Measurements from ENCODE around the gene BUD31.

BUD31 gene

DNA sequence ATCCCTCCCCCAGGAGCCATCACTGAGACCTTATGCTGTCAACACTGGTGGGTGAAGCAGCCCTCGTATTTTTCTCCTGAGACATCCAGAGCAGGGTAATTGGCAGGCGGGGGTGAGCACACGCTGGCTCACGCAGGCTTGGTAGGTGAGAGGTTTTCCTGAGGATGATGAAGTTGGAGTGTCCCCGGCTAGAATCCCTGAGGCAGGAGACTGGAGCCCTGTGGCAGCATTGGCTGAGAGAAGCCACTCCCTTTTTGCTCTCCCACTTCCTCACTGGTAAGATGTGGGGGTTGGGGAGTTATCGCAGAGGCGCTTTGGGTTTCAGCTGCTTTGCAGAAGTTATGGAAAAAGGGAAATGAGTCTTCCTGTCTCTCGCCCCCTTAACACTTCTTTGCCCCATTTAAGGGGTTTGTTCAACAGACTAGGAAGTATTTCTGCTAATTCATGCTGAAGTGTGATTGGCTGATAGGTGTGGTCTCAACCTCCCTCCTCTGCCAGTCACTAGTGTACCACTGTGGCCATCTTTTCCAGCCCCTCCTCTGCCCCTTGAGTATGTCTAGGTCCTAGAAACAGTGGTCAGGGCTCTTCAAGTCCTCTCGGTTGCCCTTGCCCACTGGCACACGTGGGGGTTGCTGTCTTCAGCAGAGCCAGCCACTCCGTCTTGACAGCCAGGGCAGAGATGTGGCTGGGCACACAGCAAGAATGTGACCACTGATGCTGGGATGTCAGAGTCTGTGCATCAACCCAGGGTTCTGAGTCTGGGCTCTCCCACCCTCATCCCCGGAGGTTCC is 28.5 kb upstream of the BUD31 start:
- Histone ChIP-seq H3K4me2 (peak overlapping the region; percentile 92), H2AFZ (ENCODE audit: low read depth) (no peak overlapping the region), H3K4me1 (ENCODE audit: low read depth, poor library complexity, severe bottlenecking) (peaks cover 70% of the 10 kb centered on the region), H3K79me2 (ENCODE audit: insufficient read depth, low read depth) (peaks cover 85% of the 10 kb centered on the region), H3K36me3 (ENCODE audit: insufficient read depth) (peaks cover 5% of the 10 kb centered on the region; the same call in 1 of the 2 replicates), H4K20me1 (ENCODE audit: insufficient read depth) (no peaks in the 10 kb centered on the region), H3K27ac (peak overlapping the region; percentile 85), H3K4me3 (IDR thresholded peaks at IDR 0.05; ENCODE audit: insufficient read depth, low read depth, low read length) (no peak overlapping the region), H3K9ac (peak overlapping the region; percentile 58; the same call in 1 of the 2 replicates), H3K27me3 (ENCODE audit: insufficient read depth, low read depth) (no peaks in the 10 kb centered on the region)
- TF ChIP-seq, protein P1, sequence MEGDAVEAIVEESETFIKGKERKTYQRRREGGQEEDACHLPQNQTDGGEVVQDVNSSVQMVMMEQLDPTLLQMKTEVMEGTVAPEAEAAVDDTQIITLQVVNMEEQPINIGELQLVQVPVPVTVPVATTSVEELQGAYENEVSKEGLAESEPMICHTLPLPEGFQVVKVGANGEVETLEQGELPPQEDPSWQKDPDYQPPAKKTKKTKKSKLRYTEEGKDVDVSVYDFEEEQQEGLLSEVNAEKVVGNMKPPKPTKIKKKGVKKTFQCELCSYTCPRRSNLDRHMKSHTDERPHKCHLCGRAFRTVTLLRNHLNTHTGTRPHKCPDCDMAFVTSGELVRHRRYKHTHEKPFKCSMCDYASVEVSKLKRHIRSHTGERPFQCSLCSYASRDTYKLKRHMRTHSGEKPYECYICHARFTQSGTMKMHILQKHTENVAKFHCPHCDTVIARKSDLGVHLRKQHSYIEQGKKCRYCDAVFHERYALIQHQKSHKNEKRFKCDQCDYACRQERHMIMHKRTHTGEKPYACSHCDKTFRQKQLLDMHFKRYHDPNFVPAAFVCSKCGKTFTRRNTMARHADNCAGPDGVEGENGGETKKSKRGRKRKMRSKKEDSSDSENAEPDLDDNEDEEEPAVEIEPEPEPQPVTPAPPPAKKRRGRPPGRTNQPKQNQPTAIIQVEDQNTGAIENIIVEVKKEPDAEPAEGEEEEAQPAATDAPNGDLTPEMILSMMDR (conservative IDR thresholded peaks at IDR 0.05; ENCODE audit: low read depth, low read length) = no peak

DNA sequence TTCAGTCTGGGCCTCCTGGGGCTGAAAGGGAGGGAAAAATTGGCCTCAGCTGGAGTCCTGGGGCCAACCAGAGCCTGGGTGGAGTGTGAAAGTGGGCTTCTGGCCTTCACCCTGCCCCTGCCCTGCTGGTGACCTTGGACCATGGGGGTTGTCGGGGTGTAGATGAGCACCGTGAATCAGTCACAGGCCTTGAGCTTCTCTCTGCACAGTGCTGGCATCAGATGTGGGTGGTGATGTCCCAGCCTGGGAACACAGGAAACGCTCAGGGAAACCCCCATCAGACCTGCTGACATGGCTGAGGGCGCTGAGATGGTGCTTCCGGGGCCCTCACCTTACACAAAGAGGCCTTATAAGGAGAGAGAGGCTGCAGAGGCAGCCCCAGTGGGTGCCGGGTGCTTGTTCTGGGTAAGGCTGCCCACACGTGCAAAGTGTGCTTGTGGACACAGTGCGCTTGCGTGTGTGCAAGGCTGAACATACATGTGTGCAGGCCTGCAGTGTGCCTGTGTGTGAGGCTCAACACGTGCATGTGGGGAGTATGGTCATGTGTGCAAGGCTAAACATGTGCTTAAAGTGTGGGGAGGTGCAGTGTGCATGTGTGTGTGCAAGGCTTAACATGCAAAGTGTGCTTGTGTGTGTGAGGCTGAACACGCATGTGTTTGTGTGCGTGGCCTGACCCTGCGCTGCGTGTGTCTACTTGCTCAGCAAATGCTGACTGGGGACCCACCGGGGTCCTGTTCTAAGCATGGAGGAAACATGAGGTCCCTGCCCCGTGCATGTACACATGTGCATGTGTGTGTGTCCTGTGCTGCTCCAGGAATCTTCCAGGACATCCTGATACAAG is 27.7 kb upstream of the BUD31 start:
- H4K20me1 ChIP-seq (ENCODE audit: insufficient read depth) = no peaks in the 10 kb centered on the region
- peaks cover 5% of the 10 kb centered on the region; the same call in 1 of the 2 replicates for H3K36me3 ChIP-seq (ENCODE audit: insufficient read depth)
- peaks cover 77% of the 10 kb centered on the region for H3K79me2 ChIP-seq (ENCODE audit: insufficient read depth, low read depth)
- H3K27me3 ChIP-seq (ENCODE audit: insufficient read depth, low read depth) = no peaks in the 10 kb centered on the region
- peak overlapping the region; percentile 58; the same call in 1 of the 2 replicates for H3K9ac ChIP-seq
- TF ChIP-seq, protein P1 (conservative IDR thresholded peaks at IDR 0.05; ENCODE audit: low read depth, low read length) = no peak
- H3K27ac ChIP-seq = peak overlapping the region; percentile 85
- peak overlapping the region; percentile 92 for H3K4me2 ChIP-seq
- H3K4me1 ChIP-seq (ENCODE audit: low read depth, poor library complexity, severe bottlenecking) = peaks cover 63% of the 10 kb centered on the region
- H3K4me3 ChIP-seq (IDR thresholded peaks at IDR 0.05; ENCODE audit: insufficient read depth, low read depth, low read length) = no peak overlapping the region
- H2AFZ ChIP-seq (ENCODE audit: low read depth) = no peak overlapping the region

DNA sequence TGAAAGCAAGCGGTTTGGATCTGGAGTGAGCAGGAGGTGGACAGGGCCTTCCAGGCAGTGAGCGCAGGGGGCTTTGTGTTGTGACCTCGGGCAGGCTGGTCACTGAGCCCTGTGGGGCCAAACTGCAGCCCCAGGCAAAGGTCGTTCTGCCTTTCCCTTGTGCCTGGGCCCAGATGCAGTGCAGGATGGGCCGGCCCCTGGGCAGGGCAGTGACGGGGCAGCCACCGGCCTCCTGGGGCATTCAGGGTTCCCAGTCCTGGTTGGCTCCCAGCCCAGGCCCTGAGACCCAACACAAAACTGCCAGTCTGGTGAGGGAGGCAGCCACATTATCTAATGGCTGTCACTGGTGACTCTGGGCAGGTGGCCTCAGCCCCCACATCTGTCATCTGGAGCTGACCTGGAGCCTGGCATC is 27.1 kb upstream of the BUD31 start:
- Histone ChIP-seq H3K4me2 (peak overlapping the region; percentile 92), H3K36me3 (ENCODE audit: insufficient read depth) (peaks cover 5% of the 10 kb centered on the region; the same call in 1 of the 2 replicates), H3K27ac (peak overlapping the region; percentile 85), H3K4me3 (IDR thresholded peaks at IDR 0.05; ENCODE audit: insufficient read depth, low read depth, low read length) (no peak overlapping the region), H3K79me2 (ENCODE audit: insufficient read depth, low read depth) (peaks cover 70% of the 10 kb centered on the region), H3K9ac (peak overlapping the region; percentile 58; the same call in 1 of the 2 replicates), H3K4me1 (ENCODE audit: low read depth, poor library complexity, severe bottlenecking) (peaks cover 56% of the 10 kb centered on the region), H3K27me3 (ENCODE audit: insufficient read depth, low read depth) (no peaks in the 10 kb centered on the region), H4K20me1 (ENCODE audit: insufficient read depth) (no peaks in the 10 kb centered on the region), H2AFZ (ENCODE audit: low read depth) (no peak overlapping the region)
- TF ChIP-seq, protein P1 (conservative IDR thresholded peaks at IDR 0.05; ENCODE audit: low read depth, low read length) = no peak

DNA sequence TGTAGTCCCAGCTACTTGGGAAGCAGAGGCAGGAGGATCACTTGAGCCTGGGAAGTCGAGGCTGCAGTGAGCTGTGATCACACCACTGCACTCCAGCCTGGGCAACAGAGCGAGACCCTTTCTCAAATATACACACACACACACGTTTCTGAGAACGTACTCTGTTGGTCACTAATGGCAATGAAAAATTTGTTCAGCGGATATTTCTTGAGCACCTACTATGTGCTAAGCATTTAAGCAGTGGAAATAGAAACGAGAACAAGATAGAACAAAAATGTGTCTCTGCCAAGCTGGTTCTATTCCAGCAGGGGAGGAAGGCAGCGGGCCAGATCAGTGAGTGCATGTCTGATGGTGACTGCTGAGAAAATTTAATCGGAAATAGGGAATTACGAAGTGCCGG is 25.6 kb upstream of the BUD31 start:
- TF ChIP-seq, protein P1 (conservative IDR thresholded peaks at IDR 0.05; ENCODE audit: low read depth, low read length) = no peak
- no peaks in the 10 kb centered on the region for H4K20me1 ChIP-seq (ENCODE audit: insufficient read depth)
- no peak overlapping the region for H2AFZ ChIP-seq (ENCODE audit: low read depth)
- H3K4me2 ChIP-seq = no peak overlapping the region
- H3K27me3 ChIP-seq (ENCODE audit: insufficient read depth, low read depth) = no peaks in the 10 kb centered on the region
- H3K27ac ChIP-seq = no peak overlapping the region
- H3K36me3 ChIP-seq (ENCODE audit: insufficient read depth) = no peaks in the 10 kb centered on the region
- peaks cover 55% of the 10 kb centered on the region for H3K79me2 ChIP-seq (ENCODE audit: insufficient read depth, low read depth)
- no peak overlapping the region for H3K9ac ChIP-seq
- H3K4me1 ChIP-seq (ENCODE audit: low read depth, poor library complexity, severe bottlenecking) = peaks cover 43% of the 10 kb centered on the region
- H3K4me3 ChIP-seq (IDR thresholded peaks at IDR 0.05; ENCODE audit: insufficient read depth, low read depth, low read length) = no peak overlapping the region

Data from KMS-11 (cell line).